ENCODE data around the gene CCDC154. TPM values are rescaled to one million over a fixed set of nuclear protein-coding genes. Genes with fewer than 3 reads are reported as not detected.
"Not testable (repeated sequence)": the region's sequence is repeated elsewhere in the genome, so short reads cannot be mapped to it uniquely, and the experiment has no call there.

Gene CCDC154
- total and polyA plus RNA-seq, 8 donors: 0.31 to 4.5 (median 3.1) TPM; not detected in 5

- WGBS, 5 donors: 81 to 89% (median 86%) methylated on average over 24 to 26 of the region's 26 CpGs
- DNase-seq: no peak
- intact Hi-C loops (cut with DNase I; ENCODE audit: low total_unique reads): no loop called here
- no peaks in the 10 kb centered on the region for H3K27me3 ChIP-seq
- H3K9me3 ChIP-seq: no peaks in the 10 kb centered on the region
- H3K4me1 ChIP-seq: peaks cover 16 to 69% (median 51%) of the 10 kb centered on the region in 4 donors
- no peaks in the 10 kb centered on the region for H3K36me3 ChIP-seq
- no peak overlapping the region for H3K4me3 ChIP-seq
- TF ChIP-seq CTCF (IDR thresholded peaks at IDR 0.05) (no peak), POLR2AphosphoS5 (IDR thresholded peaks at IDR 0.05) (no peak), EP300 (IDR thresholded peaks at IDR 0.05) (no peak), POLR2A (IDR thresholded peaks at IDR 0.05) (no peak)
- peak overlapping the region in 2 of 5 donors; percentile 67 to 72 for H3K27ac ChIP-seq
Observed at GRCh38 chr16:1471569-1472194, 27.3 kb upstream of the CCDC154 start.

- H3K4me3 ChIP-seq: no peak overlapping the region
- peaks cover 0 to 6% (median 0%) of the 10 kb centered on the region in 4 donors for H3K36me3 ChIP-seq
- WGBS, 5 donors: 65 to 80% (median 76%) methylated on average over 13 to 14 of the region's 14 CpGs
- H3K9me3 ChIP-seq: no peaks in the 10 kb centered on the region
- no peak for DNase-seq
- TF ChIP-seq POLR2AphosphoS5 (IDR thresholded peaks at IDR 0.05) (no peak), CTCF (IDR thresholded peaks at IDR 0.05) (no peak), EP300 (IDR thresholded peaks at IDR 0.05) (no peak), POLR2A (IDR thresholded peaks at IDR 0.05) (no peak)
- intact Hi-C loops (cut with DNase I; ENCODE audit: low total_unique reads): no loop called here
- H3K27me3 ChIP-seq: no peaks in the 10 kb centered on the region
- peak overlapping the region in 2 of 5 donors; percentile 67 to 72 for H3K27ac ChIP-seq
- peaks cover 14 to 66% (median 47%) of the 10 kb centered on the region in 4 donors for H3K4me1 ChIP-seq
Observed at GRCh38 chr16:1470481-1471251, 26.3 kb upstream of the CCDC154 start.

- Histone ChIP-seq H3K4me3 (peak overlapping the region in 1 of 4 donors; percentile 3), H3K9me3 (no peaks in the 10 kb centered on the region), H3K27me3 (no peaks in the 10 kb centered on the region), H3K27ac (peak overlapping the region in 2 of 5 donors; percentile 67 to 72), H3K36me3 (peaks cover 0 to 14% (median 5%) of the 10 kb centered on the region in 4 donors), H3K4me1 (peaks cover 10 to 61% (median 41%) of the 10 kb centered on the region in 4 donors)
- no peak for DNase-seq
- intact Hi-C loops (cut with DNase I; ENCODE audit: low total_unique reads): no loop called here
- TF ChIP-seq CTCF (IDR thresholded peaks at IDR 0.05) (no peak), POLR2A (IDR thresholded peaks at IDR 0.05) (no peak), POLR2AphosphoS5 (IDR thresholded peaks at IDR 0.05) (no peak), EP300 (IDR thresholded peaks at IDR 0.05) (no peak)
- 65 to 83% (median 77%) methylated on average over 20 of the region's 20 CpGs for WGBS, 5 donors
Observed at GRCh38 chr16:1469693-1470201, 25.4 kb upstream of the CCDC154 start.

GRCh38 chr16:1469141-1469540 is 24.8 kb upstream of the CCDC154 start:
- Histone ChIP-seq H3K4me1 (peaks cover 8 to 57% (median 37%) of the 10 kb centered on the region in 4 donors), H3K36me3 (peaks cover 0 to 20% (median 11%) of the 10 kb centered on the region in 4 donors), H3K27ac (peak overlapping the region in 1 of 5 donors; percentile 72)
- H3K9me3 ChIP-seq; DNase-seq; H3K27me3 ChIP-seq; intact Hi-C loops (cut with DNase I; ENCODE audit: low total_unique reads); H3K4me3 ChIP-seq: not testable (repeated sequence)
- WGBS, 5 donors: 55 to 81% (median 64%) methylated on average over 5 of the region's 5 CpGs
